WI38 (cell line): Measurements from ENCODE around the gene MIB2.

Experiments used
- H3K4me3 ChIP-seq: 2 replicates; pipeline ENCODE4 v1.5.1; 2011; ENCODE audit warnings: low read depth, mild to moderate bottlenecking, control low read depth, low read length
- CTCF ChIP-seq: IDR thresholded peaks from 2 replicates; pipeline ENCODE4 v1.5.1; 2012; ENCODE audit warnings: low read depth, mild to moderate bottlenecking, control low read depth, low read length

MIB2 gene

GRCh38 chr1:1613509-1614082, 1.7 kb upstream of the MIB2 start:
- TF ChIP-seq CTCF: no peak
- H3K4me3 ChIP-seq: peak overlapping the region; percentile 83; the same call in 1 of the 2 replicates

GRCh38 chr1:1614204-1614953, 921 bp upstream of the MIB2 start:
- peak overlapping the region; percentile 83 for H3K4me3 ChIP-seq
- no peak for TF ChIP-seq CTCF

GRCh38 chr1:1614954-1615255, 395 bp upstream of the MIB2 start:
- no peak for TF ChIP-seq CTCF
- H3K4me3 ChIP-seq: peak overlapping the region; percentile 83

GRCh38 chr1:1616045-1616790, 918 bp downstream of the MIB2 start:
- TF ChIP-seq CTCF: no peak
- peak overlapping the region; percentile 83 for H3K4me3 ChIP-seq

GRCh38 chr1:1616838-1617237, 1.5 kb downstream of the MIB2 start:
- TF ChIP-seq CTCF: no peak
- H3K4me3 ChIP-seq: peak overlapping the region; percentile 83

GRCh38 chr1:1617516-1617915, 2.2 kb downstream of the MIB2 start:
- H3K4me3 ChIP-seq: no peak overlapping the region
- no peak for TF ChIP-seq CTCF

- TF ChIP-seq CTCF: no peak
- no peak overlapping the region for H3K4me3 ChIP-seq
Observed at GRCh38 chr1:1617925-1618324, 2.6 kb downstream of the MIB2 start.
